Right forelimb (tissue), 1 donor: ENCODE measurements around the gene LMF2.

Experiments used
- DNase-seq: peaks from one replicate; pipeline ENCODE4 v3.0.0-alpha.2; 2018

Gene LMF2

GRCh38 chr22:50460938-50461337, 46.6 kb downstream of the LMF2 start:
- DNase-seq: no peak

DNA sequence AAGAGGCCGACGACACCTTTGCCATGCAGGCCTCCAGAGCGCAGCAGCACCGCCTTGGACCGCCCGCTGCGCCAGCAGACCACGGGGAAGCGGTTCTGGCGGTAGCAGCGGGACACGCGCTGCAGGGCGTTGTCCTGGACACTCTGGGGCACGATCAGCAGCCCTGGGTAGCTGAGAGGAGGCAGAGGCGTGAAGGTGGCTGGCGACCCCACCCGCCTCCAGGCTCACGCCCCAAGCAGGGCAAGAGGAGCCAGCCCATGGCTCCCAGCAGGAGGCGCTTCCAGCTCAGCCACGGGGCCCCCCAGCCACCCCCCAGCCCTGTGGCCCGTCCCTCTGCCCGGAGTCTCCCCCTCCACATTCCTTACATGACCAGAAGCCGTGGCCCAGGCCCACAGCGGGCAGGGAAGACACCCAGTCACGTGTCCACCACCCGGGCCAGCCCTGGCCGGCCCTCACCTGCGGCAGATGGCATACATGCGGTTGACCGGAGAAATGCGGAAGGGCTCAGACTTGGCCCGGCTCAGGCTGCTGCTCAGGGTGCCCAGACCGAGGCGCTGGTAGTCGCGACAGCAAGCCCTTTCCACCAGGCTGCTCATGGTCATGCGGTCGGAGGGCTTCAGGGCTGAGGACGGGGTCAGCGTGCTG, 47.9 kb downstream of the LMF2 start:
- no peak for DNase-seq

DNA sequence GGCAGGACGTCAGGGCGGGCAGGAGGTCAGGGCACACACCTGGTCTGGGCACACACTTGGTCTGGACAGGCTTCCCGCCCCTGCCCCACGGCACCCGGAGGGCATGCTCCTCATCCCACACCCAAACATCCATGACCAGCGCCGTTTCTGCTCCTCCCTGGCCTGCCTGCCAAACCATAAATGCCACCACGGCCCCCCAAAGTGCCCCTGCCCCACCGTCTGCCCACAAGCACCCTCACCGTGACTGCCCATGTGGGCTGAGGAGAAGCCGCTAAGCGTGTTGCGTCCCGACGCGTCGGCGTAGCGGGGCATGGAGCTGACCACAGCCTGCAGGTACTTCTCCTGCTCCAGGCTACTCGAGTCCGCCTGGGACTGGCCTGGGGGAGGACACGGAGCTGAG, 48.5 kb downstream of the LMF2 start:
- no peak for DNase-seq

DNA sequence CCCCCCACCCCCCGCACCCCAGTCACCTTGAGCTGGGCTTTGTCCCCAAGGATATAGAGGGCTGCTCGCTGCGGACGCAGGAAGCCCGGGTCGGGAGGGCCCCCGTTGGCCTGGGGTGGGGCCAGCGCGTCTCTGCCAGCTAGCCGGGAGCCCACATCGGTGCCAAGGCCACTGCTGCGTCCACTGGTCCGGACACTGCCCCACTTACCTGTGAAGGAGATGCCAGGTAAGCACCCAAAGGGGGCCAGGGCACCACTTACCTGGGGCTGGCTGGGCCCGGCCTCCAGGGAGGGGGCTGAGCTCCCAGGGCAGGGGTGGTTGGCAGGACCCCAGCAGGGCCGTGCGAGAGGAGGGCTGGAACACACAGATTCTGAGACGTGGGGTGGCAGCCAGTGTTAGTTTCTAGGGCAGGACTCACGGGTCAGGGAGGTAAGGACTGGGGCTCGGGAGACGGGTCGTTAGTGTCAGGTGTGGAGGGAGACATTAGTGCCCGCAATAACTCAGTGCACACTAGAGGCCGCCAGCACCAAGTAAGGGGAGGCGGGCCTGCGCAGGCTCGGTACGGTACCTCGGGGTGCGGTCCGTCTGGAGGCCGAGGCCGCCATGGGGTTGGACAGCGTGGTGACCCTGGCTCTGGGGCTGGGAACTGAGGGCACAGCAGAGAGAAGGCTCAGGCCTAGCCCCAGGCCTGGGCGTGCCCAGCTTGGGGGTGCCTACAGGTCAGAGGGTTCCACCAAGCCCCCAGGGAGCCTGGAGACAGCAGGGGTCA, 50.9 kb downstream of the LMF2 start:
- no peak for DNase-seq

GRCh38 chr22:50456026-50456425, 51.5 kb downstream of the LMF2 start:
- no peak for DNase-seq

- no peak for DNase-seq
These were observed 52.3 kb downstream of the LMF2 start for GRCh38 chr22:50455201-50455600.

- DNase-seq: no peak
These were observed 52.9 kb downstream of the LMF2 start for GRCh38 chr22:50454556-50455075.
